Ascending aorta (tissue), 2 donors: ENCODE measurements around the gene POU2F1. TPM values are rescaled to one million over a fixed set of nuclear protein-coding genes. Genes with fewer than 3 reads are reported as not detected.
"Not testable (repeated sequence)": the region's sequence is repeated elsewhere in the genome, so short reads cannot be mapped to it uniquely, and the experiment has no call there.

Experiments used
- DNase-seq, 2 donors: peaks; one replicate each; pipeline ENCODE4 v3.0.0-alpha.2; 2019; ENCODE audit warnings: low spot score in 2 of 2
- H3K27ac ChIP-seq, 2 donors: fragments of 200-600 bp; sonication (generic); one replicate each; pipeline ENCODE4 v1.5.1; 2016 to 2017; ENCODE audit warnings: mild to moderate bottlenecking in 1 of 2
- H3K27me3 ChIP-seq: fragments of 200-600 bp; sonication (generic); one replicate; pipeline ENCODE4 v1.5.1; 2017
- H3K36me3 ChIP-seq, 2 donors: fragments of 200-600 bp; sonication (generic); one replicate each; pipeline ENCODE4 v1.5.1; 2016
- H3K4me1 ChIP-seq, 2 donors: fragments of 200-600 bp; sonication (generic); one replicate each; pipeline ENCODE4 v1.5.1; 2016 to 2017; ENCODE audit warnings: mild to moderate bottlenecking in 1 of 2
- H3K4me3 ChIP-seq, 2 donors: fragments of 200-600 bp; sonication (generic); one replicate each; pipeline ENCODE4 v1.5.1; 2016 to 2017; ENCODE audit warnings: mild to moderate bottlenecking in 1 of 2
- H3K9me3 ChIP-seq, 2 donors: fragments of 200-600 bp; sonication (generic); one replicate each; pipeline ENCODE4 v1.5.1; 2016
- CTCF ChIP-seq, 3 experiments: fragments of 200-600 bp in 2 of 3; fragments of 450-650 bp in 1 of 3; sonication (generic) in 2 of 3; IDR thresholded peaks; one replicate each; pipeline ENCODE4 v1.5.1; 2016 to 2019; ENCODE audit warnings: antibody characterized with exemption in 3 of 3, mild to moderate bottlenecking in 1 of 3, moderate library complexity in 1 of 3
- intact Hi-C: fragments of 100-400 bp; cut with DNase I; formaldehyde crosslinking; loops from one replicate; pipeline ENCODE4 v1.15.1; 2023
- total RNA-seq: library from RNA; depleted of rRNA; stranded (reverse); fragments of >200 nt; gene quantifications from one replicate; pipeline ENCODE4 v1.1.0, GENCODE V29; 2016

POU2F1 gene
- total RNA-seq, 1 donor from 2014 or later: 3.0 TPM

- no peaks in the 10 kb centered on the region for H3K36me3 ChIP-seq
- no peak for TF ChIP-seq CTCF (IDR thresholded peaks at IDR 0.05)
- no peaks in the 10 kb centered on the region for H3K9me3 ChIP-seq
- no peaks in the 10 kb centered on the region for H3K27me3 ChIP-seq
- H3K4me1 ChIP-seq: no peaks in the 10 kb centered on the region
- no peak for DNase-seq
- intact Hi-C loops: no loop called here
- H3K27ac ChIP-seq: no peak overlapping the region
- no peak overlapping the region for H3K4me3 ChIP-seq
Observed at GRCh38 chr1:167197692-167198091, 23.0 kb upstream of the POU2F1 start.

- Histone ChIP-seq H3K9me3 (no peaks in the 10 kb centered on the region), H3K36me3 (no peaks in the 10 kb centered on the region), H3K27ac (no peak overlapping the region), H3K4me3 (no peak overlapping the region), H3K4me1 (no peaks in the 10 kb centered on the region), H3K27me3 (no peaks in the 10 kb centered on the region)
- DNase-seq: no peak
- intact Hi-C loops: no loop called here
- TF ChIP-seq CTCF (IDR thresholded peaks at IDR 0.05): no peak
Observed at GRCh38 chr1:167198518-167199133, 22.1 kb upstream of the POU2F1 start.

DNA sequence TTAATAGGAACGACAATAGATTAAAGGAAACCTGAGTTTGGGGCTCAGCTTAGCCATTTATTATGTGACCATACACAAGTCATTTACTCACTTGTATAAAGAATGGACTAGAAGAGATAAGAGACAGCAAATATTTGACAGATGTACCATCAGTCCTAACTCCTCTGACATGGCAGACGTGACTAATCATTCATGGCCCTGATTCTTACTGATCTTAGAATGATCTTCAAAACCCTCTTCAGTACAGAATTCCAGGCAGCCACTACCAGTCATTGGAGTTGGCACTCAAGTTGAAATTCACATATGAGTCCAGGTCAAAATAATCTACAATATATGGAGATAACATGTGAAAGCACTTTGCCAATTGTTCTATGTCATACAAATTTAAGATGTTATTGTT lies 21.0 kb upstream of the POU2F1 start:
- no peaks in the 10 kb centered on the region for H3K9me3 ChIP-seq
- no peak overlapping the region for H3K27ac ChIP-seq
- no peak overlapping the region for H3K4me3 ChIP-seq
- H3K27me3 ChIP-seq: no peaks in the 10 kb centered on the region
- no peak for DNase-seq
- TF ChIP-seq CTCF (IDR thresholded peaks at IDR 0.05): no peak
- no peaks in the 10 kb centered on the region for H3K4me1 ChIP-seq
- no peaks in the 10 kb centered on the region for H3K36me3 ChIP-seq
- intact Hi-C loops: no loop called here

DNA sequence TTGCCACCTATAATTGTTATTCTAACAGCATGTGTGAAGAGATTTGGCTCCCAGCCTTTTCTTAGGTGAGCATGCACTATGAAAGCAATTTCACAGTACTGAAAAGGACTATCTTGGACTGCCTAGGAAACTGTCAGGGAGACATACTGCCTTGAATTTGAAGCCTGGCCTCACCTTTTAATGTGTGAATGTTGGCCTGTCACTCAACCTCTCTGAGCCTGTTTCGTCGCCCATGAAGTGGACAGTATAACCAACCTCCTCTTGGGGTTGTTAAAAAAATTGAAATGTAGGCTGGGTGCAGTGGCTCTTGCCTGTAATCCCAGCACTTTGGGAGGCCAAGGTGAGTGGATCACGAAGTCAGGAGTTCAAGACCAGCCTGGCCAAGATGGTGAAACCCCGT lies 20.4 kb upstream of the POU2F1 start:
- H3K4me1 ChIP-seq: no peaks in the 10 kb centered on the region
- no peaks in the 10 kb centered on the region for H3K9me3 ChIP-seq
- intact Hi-C loops: no loop called here
- no peak for DNase-seq
- no peak overlapping the region for H3K4me3 ChIP-seq
- H3K36me3 ChIP-seq: no peaks in the 10 kb centered on the region
- no peak overlapping the region for H3K27ac ChIP-seq
- no peaks in the 10 kb centered on the region for H3K27me3 ChIP-seq
- no peak for TF ChIP-seq CTCF (IDR thresholded peaks at IDR 0.05)

DNA sequence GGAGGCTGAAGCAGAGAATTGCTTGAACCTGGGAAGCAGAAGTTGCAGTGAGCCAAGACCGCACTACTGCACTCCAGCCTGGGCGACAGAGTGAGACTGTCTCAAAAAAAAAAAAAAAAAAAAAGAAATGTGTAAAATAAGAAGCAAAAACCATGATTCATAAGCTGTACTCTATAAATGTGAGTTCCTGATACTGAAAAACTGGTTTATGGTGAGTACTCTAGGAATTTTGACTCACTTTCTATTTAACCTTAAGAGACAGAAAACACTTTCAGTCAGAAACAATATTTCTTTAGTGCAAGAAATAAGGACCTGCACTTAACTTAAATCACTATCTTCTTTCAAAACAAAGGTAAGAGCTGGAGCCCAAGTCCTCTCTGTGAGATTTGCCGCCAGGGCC lies 19.9 kb upstream of the POU2F1 start:
- Histone ChIP-seq H3K4me3 (no peak overlapping the region), H3K27ac (no peak overlapping the region), H3K4me1 (no peaks in the 10 kb centered on the region), H3K9me3 (no peaks in the 10 kb centered on the region), H3K27me3 (no peaks in the 10 kb centered on the region), H3K36me3 (no peaks in the 10 kb centered on the region)
- no peak for DNase-seq
- no peak for TF ChIP-seq CTCF (IDR thresholded peaks at IDR 0.05)
- intact Hi-C loops: no loop called here

GRCh38 chr1:167202049-167202448 lies 18.6 kb upstream of the POU2F1 start:
- intact Hi-C loops: no loop called here
- H3K4me1 ChIP-seq: no peaks in the 10 kb centered on the region
- TF ChIP-seq CTCF (IDR thresholded peaks at IDR 0.05): no peak
- H3K4me3 ChIP-seq: no peak overlapping the region
- H3K9me3 ChIP-seq: no peaks in the 10 kb centered on the region
- H3K36me3 ChIP-seq: no peaks in the 10 kb centered on the region
- DNase-seq: no peak
- no peak overlapping the region for H3K27ac ChIP-seq
- H3K27me3 ChIP-seq: no peaks in the 10 kb centered on the region

- DNase-seq, H3K4me1 ChIP-seq, H3K9me3 ChIP-seq, H3K27me3 ChIP-seq, H3K27ac ChIP-seq, intact Hi-C loops, H3K4me3 ChIP-seq, H3K36me3 ChIP-seq: not testable (repeated sequence)
Observed at GRCh38 chr1:167205306-167206050, 15.2 kb upstream of the POU2F1 start.
